SK-N-SH treated with all-trans-retinoic acid at 6 μM for 48 hours (cell line): ENCODE results near the gene C5orf34.

ENCODE experiments used
- ATAC-seq: fragments of 200-7000 bp; cut with Tn5 transposase; 3 replicates; pipeline ENCODE4 v1.9.1; 2020; ENCODE audit warnings: mild to moderate bottlenecking, moderate library complexity
- ARNTL ChIP-seq: fragments of 450-650 bp; formaldehyde crosslinking; IDR thresholded peaks from 2 replicates; pipeline ENCODE4 v1.5.0; 2020; ENCODE audit warnings: low read depth, mild to moderate bottlenecking, moderate library complexity, borderline replicate concordance
- BACH2 ChIP-seq: fragments of 250-450 bp; sonication (Bioruptor Pico); IDR thresholded peaks from 2 replicates; pipeline ENCODE4 v1.9.0; 2021; ENCODE audit warnings: mild to moderate bottlenecking, borderline replicate concordance
- CREB5 ChIP-seq: fragments of 250-450 bp; sonication (Bioruptor Pico); IDR thresholded peaks from 2 replicates; pipeline ENCODE4 v1.5.1; 2020; ENCODE audit warnings: low read depth, mild to moderate bottlenecking, moderate library complexity
- CSDC2 ChIP-seq: fragments of 250-450 bp; sonication (Bioruptor Pico); IDR thresholded peaks from 2 replicates; pipeline ENCODE4 v1.5.0; 2020; ENCODE audit warnings: mild to moderate bottlenecking, moderate library complexity
- GLIS3 ChIP-seq: fragments of 250-450 bp; sonication (Bioruptor Pico); IDR thresholded peaks from 2 replicates; pipeline ENCODE4 v1.5.0; 2020; ENCODE audit warnings: mild to moderate bottlenecking, moderate library complexity
- ISL1 ChIP-seq: fragments of 250-450 bp; sonication (Bioruptor Pico); IDR thresholded peaks from 2 replicates; pipeline ENCODE4 v2.1.2; 2022; ENCODE audit warnings: mild to moderate bottlenecking, moderate library complexity
- OSR1 ChIP-seq: fragments of 250-450 bp; sonication (Bioruptor Pico); IDR thresholded peaks from 2 replicates; pipeline ENCODE4 v1.8.0; 2022; ENCODE audit warnings: moderate library complexity, mild to moderate bottlenecking, inconsistent platforms
- POU6F1 ChIP-seq: fragments of 250-450 bp; sonication (Bioruptor Pico); IDR thresholded peaks from 2 replicates; pipeline ENCODE4 v1.8.0; 2021; ENCODE audit warnings: low read depth, mild to moderate bottlenecking, moderate library complexity, borderline replicate concordance
- PPARA ChIP-seq: fragments of 250-450 bp; sonication (Bioruptor Pico); IDR thresholded peaks from 2 replicates; pipeline ENCODE4 v1.5.0; 2020; ENCODE audit warnings: mild to moderate bottlenecking, borderline replicate concordance
- RARB ChIP-seq: fragments of 250-450 bp; sonication (Bioruptor Pico); IDR thresholded peaks from 2 replicates; pipeline ENCODE4 v1.8.0; 2021; ENCODE audit warnings: mild to moderate bottlenecking, moderate library complexity
- SNAI2 ChIP-seq: fragments of 250-450 bp; sonication (Bioruptor Pico); IDR thresholded peaks from 2 replicates; pipeline ENCODE4 v1.5.0; 2020; ENCODE audit warnings: mild to moderate bottlenecking, moderate library complexity
- TOX ChIP-seq: fragments of 250-450 bp; sonication (Bioruptor Pico); IDR thresholded peaks from 2 replicates; pipeline ENCODE4 v1.8.0; 2021; ENCODE audit warnings: mild to moderate bottlenecking, moderate library complexity, borderline replicate concordance
- ZC3H10 ChIP-seq: fragments of 250-450 bp; sonication (Bioruptor Pico); IDR thresholded peaks from 2 replicates; pipeline ENCODE4 v1.5.1; 2021; ENCODE audit warnings: mild to moderate bottlenecking, moderate library complexity
- ZFP3 ChIP-seq: fragments of 250-450 bp; sonication (Bioruptor Pico); IDR thresholded peaks from 2 replicates; pipeline ENCODE4 v1.5.0; 2020; ENCODE audit warnings: mild to moderate bottlenecking, moderate library complexity
- ZFP30 ChIP-seq: fragments of 450-650 bp; formaldehyde crosslinking; IDR thresholded peaks from 2 replicates; pipeline ENCODE4 v1.5.0; 2022; ENCODE audit warnings: mild to moderate bottlenecking, moderate library complexity
- ZNF565 ChIP-seq: fragments of 450-650 bp; formaldehyde crosslinking; conservative IDR thresholded peaks from 2 replicates; pipeline ENCODE4 v1.5.0; 2020; ENCODE audit warnings: low read depth, mild to moderate bottlenecking, moderate library complexity
- ZNF70 ChIP-seq: fragments of 450-650 bp; formaldehyde crosslinking; IDR thresholded peaks from 2 replicates; pipeline ENCODE4 v1.5.0; 2020; ENCODE audit warnings: mild to moderate bottlenecking, moderate library complexity
- ZNF8 ChIP-seq: fragments of 450-650 bp; formaldehyde crosslinking; IDR thresholded peaks from 2 replicates; pipeline ENCODE4 v1.5.0; 2020; ENCODE audit warnings: mild to moderate bottlenecking, moderate library complexity
- TF ChIP-seq, protein P1 (sequence below): fragments of 250-450 bp; sonication (Bioruptor Pico); IDR thresholded peaks from 2 replicates; pipeline ENCODE4 v1.5.1; 2021; ENCODE audit warnings: mild to moderate bottlenecking, moderate library complexity
- TF ChIP-seq, protein P2 (sequence below): fragments of 250-450 bp; sonication (Bioruptor Pico); IDR thresholded peaks from 2 replicates; pipeline ENCODE4 v1.5.0; 2020; ENCODE audit warnings: mild to moderate bottlenecking, moderate library complexity

C5orf34 gene

GRCh38 chr5:43563321-43563720 lies 48.4 kb upstream of the C5orf34 start:
- no peak for ATAC-seq

DNA sequence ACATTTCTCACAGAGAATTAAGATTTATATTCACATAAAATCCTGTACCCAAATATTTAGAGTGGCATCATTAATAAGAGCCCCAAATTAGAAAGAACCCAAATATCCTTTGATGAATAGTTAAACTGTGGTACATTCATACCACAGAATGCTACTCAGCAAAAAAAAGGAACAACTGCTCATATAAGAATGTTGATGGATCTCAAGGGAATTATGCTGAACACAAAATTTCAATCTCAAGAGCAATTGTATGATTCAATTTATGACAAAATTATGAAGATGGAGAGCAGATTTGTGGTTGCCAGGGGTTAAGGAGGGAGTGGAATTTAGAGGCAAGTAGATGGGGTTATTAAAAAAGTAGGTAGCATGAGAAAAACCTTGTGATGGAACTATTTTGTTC lies 46.4 kb upstream of the C5orf34 start:
- ATAC-seq: no peak
- no peak for TF ChIP-seq OSR1 (CRISPR knock-in tag)
- TF ChIP-seq CREB5 (CRISPR knock-in tag): no peak
- TF ChIP-seq ISL1 (CRISPR knock-in tag): no peak
- no peak for TF ChIP-seq ZNF565 (CRISPR knock-in tag)

More at GRCh38 chr5:43563321-43563720, 48.4 kb upstream of the C5orf34 start:
- TF ChIP-seq PPARA (CRISPR knock-in tag) (no peak), POU6F1 (CRISPR knock-in tag) (no peak)

GRCh38 chr5:43560128-43560527 lies 45.2 kb upstream of the C5orf34 start:
- no peak for ATAC-seq

DNA sequence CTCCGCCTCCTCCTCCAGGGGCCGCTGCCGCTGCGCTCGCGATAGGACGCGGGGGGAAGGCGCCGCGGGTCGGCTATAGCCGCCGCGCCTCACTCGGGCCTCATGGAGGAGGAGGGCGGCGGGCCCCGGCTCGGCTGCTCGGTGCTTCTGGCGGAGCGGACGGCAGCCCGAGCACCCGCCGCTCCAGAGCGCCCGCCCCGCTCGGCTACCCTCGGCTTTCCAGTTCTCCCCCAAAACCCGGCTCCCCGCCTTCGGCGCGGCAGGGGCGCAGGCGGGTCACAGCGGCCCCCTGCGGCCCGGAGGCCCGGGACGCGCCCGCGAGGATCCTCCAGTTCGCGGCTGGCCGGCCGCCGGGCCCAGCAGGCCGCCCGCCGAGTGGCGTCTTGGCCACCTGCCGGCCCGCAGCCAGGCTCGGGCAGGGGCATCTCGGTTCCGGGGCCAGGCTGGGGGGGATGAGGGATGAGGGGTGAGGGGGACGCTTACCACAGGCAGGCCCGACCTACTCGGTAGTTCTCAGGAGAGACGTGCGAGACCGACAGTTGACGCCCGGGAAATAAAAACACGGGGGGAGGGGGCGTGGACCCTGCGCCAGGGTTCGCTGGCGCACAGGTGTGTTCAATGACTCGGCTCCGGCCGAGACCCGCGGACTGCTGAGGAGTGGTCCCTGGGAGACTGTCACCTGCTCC lies 42.1 kb upstream of the C5orf34 start, which contains the start of gene PAIP1:
TSS of gene PAIP1 (minus strand) at position 221 of the 686 bp plus-strand sequence. CDS start 231 bp downstream, outside the sequence.
- peak; percentile 87 for ATAC-seq
- TF ChIP-seq, protein P1, sequence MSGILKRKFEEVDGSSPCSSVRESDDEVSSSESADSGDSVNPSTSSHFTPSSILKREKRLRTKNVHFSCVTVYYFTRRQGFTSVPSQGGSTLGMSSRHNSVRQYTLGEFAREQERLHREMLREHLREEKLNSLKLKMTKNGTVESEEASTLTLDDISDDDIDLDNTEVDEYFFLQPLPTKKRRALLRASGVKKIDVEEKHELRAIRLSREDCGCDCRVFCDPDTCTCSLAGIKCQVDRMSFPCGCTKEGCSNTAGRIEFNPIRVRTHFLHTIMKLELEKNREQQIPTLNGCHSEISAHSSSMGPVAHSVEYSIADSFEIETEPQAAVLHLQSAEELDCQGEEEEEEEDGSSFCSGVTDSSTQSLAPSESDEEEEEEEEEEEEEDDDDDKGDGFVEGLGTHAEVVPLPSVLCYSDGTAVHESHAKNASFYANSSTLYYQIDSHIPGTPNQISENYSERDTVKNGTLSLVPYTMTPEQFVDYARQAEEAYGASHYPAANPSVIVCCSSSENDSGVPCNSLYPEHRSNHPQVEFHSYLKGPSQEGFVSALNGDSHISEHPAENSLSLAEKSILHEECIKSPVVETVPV (CRISPR knock-in tag): no peak
- TF ChIP-seq ARNTL (CRISPR knock-in tag) (no peak), CREB5 (CRISPR knock-in tag) (no peak), ZFP30 (CRISPR knock-in tag) (no peak), SNAI2 (CRISPR knock-in tag) (peak; percentile 65; the same call in 1 of the 2 replicates), ZFP3 (CRISPR knock-in tag) (0 out of 2 replicates have a peak, but pooled peaks have one; percentile 32), PPARA (CRISPR knock-in tag) (no peak), BACH2 (CRISPR knock-in tag) (no peak), RARB (CRISPR knock-in tag) (no peak), CSDC2 (CRISPR knock-in tag) (0 out of 2 replicates have a peak, but pooled peaks have one; percentile 17), ZC3H10 (no peak), GLIS3 (CRISPR knock-in tag) (peak; percentile 45; the same call in 1 of the 2 replicates), ISL1 (CRISPR knock-in tag) (no peak), POU6F1 (CRISPR knock-in tag) (no peak), ZNF8 (CRISPR knock-in tag) (no peak), OSR1 (CRISPR knock-in tag) (no peak), TOX (CRISPR knock-in tag) (no peak), ZNF565 (CRISPR knock-in tag) (no peak), ZNF70 (CRISPR knock-in tag) (no peak)
- TF ChIP-seq, protein P2, sequence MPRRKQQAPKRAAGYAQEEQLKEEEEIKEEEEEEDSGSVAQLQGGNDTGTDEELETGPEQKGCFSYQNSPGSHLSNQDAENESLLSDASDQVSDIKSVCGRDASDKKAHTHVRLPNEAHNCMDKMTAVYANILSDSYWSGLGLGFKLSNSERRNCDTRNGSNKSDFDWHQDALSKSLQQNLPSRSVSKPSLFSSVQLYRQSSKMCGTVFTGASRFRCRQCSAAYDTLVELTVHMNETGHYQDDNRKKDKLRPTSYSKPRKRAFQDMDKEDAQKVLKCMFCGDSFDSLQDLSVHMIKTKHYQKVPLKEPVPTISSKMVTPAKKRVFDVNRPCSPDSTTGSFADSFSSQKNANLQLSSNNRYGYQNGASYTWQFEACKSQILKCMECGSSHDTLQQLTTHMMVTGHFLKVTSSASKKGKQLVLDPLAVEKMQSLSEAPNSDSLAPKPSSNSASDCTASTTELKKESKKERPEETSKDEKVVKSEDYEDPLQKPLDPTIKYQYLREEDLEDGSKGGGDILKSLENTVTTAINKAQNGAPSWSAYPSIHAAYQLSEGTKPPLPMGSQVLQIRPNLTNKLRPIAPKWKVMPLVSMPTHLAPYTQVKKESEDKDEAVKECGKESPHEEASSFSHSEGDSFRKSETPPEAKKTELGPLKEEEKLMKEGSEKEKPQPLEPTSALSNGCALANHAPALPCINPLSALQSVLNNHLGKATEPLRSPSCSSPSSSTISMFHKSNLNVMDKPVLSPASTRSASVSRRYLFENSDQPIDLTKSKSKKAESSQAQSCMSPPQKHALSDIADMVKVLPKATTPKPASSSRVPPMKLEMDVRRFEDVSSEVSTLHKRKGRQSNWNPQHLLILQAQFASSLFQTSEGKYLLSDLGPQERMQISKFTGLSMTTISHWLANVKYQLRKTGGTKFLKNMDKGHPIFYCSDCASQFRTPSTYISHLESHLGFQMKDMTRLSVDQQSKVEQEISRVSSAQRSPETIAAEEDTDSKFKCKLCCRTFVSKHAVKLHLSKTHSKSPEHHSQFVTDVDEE (CRISPR knock-in tag): no peak

More at GRCh38 chr5:43560128-43560527, 45.2 kb upstream of the C5orf34 start:
- no peak for TF ChIP-seq PPARA (CRISPR knock-in tag)
- no peak for TF ChIP-seq ISL1 (CRISPR knock-in tag)
- TF ChIP-seq, protein P1 (CRISPR knock-in tag): no peak
- no peak for TF ChIP-seq ZFP30 (CRISPR knock-in tag)
- no peak for TF ChIP-seq GLIS3 (CRISPR knock-in tag)
- no peak for TF ChIP-seq RARB (CRISPR knock-in tag)
- no peak for TF ChIP-seq ARNTL (CRISPR knock-in tag)
- TF ChIP-seq CSDC2 (CRISPR knock-in tag): no peak
- TF ChIP-seq, all 23 proteins: peak for 0
